KOPT-K1 (cell line): ENCODE data around the gene SMNDC1.

Source experiments
- H3K27ac ChIP-seq: fragments of 200-600 bp; sonication (generic); 2 replicates; pipeline ENCODE4 v1.5.1; 2016; ENCODE audit warnings: antibody characterized with exemption, mild to moderate bottlenecking, low read depth, low read length; ENCODE audit not compliant: poor library complexity, severe bottlenecking
- H3K36me3 ChIP-seq: fragments of 200-600 bp; sonication (generic); 2 replicates; pipeline ENCODE4 v1.5.1; 2017; ENCODE audit warnings: antibody characterized with exemption, mild to moderate bottlenecking, low read length, moderate library complexity; ENCODE audit not compliant: insufficient read depth
- H3K9me3 ChIP-seq: fragments of 200-600 bp; sonication (generic); 2 replicates; pipeline ENCODE4 v1.5.1; 2017; ENCODE audit warnings: antibody characterized with exemption, low read length, mild to moderate bottlenecking; ENCODE audit not compliant: insufficient read depth, poor library complexity, severe bottlenecking

SMNDC1 gene

DNA sequence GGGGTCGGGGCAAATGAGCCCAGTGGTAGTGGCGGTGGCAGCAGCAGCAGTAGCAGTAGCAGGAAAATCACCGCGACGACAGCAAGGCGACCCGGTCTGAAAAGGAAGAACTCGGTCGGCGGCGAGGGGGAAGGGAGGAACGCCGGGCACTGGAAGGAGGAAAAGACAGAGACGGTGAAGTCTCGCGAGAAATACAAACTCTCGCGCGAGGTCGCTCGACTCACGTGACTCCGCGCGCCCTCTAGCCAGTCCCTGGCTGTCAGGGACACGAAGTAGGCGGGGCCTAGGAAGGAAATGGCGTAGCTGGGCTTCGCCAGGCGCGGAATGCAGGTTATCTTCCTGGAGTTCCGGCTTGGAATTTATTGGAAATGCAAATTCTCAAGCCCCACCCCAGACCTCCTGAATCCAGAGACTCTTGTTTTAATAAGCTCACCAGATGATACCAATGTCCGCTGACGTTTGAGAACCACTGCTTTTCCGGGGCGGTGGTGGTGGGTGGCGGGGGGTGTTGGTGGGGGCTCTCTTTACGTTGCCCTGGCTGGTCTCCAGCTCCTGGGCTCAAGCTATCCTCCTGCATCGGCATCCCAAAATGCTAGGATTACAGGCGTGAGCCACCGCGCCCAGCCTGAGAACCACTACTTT lies at the start of gene SMNDC1:
TSS of gene SMNDC1 (minus strand) at position 141 of the 642 bp plus-strand sequence. CDS start 1,333 bp downstream, outside the sequence.
- Histone ChIP-seq H3K36me3 (peaks cover 37% of the 10 kb centered on the region), H3K9me3 (no peaks in the 10 kb centered on the region), H3K27ac (peak within 1 kb of the TSS; percentile 78)

DNA sequence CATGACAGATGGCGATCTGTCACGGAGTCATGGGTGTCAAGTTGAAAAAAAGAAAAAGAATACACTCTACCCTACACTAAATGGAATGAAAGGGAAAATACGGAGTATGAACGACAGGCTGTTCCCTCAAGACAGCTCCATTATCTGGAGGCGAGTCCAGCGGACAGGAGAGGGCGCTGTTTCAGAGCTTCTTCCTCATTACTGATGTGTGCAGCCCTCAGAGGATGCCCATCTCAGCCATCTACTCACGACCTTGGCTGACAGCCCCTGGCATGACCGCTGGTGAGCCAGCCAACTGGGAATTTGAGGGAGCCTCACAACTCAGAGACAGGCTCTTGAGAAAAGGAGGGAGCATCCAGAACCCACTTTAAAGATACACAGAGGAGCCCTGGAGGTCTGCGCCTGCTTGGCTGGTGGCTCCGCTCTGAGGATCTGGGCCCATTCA lies 49.6 kb upstream of the SMNDC1 start:
- Histone ChIP-seq H3K36me3 (no peaks in the 10 kb centered on the region), H3K9me3 (no peaks in the 10 kb centered on the region), H3K27ac (no peak overlapping the region)

DNA sequence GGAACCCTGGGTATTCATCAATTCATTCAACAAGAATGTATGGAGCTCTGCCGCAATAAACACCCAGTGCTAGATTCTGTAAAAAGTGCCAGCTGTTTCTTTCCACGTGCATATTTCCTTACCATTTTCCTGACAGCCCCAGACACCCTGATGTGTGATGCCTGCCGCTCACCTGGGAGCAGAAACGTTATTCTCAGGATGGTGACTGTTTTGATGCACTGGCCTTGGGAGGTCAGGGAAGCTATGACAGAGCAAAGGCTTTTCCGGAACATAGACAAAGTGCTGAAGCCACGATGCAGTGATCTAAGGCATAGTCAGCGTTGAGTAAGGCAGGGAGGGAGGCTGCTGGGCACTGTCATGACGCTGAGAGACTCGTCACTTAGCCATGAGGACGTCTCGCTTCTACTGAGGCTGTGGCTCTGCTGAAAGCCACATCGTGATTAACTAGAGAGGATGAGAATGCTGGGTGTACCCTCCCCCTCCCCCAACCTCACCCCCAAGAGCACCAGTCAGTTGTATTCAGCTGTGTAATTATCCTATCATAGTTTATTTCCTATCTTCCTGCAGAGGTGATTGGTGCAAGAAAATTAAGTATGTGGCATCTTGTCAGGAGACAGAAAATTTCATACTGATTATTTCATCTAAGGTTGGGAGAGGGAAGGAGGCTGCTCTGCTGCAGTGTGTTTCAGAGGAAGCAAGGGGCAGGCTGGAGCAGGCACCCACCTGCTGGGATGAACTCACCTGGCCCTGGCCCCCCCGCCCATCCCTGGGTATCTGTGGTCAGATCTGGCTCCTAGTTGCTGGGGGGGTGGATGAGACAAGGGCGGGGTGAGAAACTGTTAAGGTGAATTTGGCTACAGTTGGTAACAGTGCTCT lies 48.8 kb upstream of the SMNDC1 start:
- Histone ChIP-seq H3K9me3 (no peaks in the 10 kb centered on the region), H3K36me3 (no peaks in the 10 kb centered on the region), H3K27ac (no peak overlapping the region)

DNA sequence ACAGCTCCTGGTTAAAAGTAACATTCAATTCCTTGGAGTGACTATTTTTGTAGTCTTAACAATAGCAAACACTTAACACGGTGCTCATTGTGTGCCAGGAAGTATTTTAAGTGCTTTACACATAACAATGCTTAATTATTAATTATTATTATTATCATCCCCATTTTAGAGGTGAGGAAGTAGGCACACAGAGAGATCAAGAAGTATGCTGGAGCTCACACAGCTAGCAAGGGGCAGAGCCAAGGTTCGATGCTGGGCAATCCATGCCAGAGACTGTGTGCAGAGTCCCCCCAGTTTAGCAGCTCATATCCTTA lies 48.2 kb upstream of the SMNDC1 start:
- no peaks in the 10 kb centered on the region for H3K9me3 ChIP-seq
- H3K36me3 ChIP-seq: no peaks in the 10 kb centered on the region
- no peak overlapping the region for H3K27ac ChIP-seq

DNA sequence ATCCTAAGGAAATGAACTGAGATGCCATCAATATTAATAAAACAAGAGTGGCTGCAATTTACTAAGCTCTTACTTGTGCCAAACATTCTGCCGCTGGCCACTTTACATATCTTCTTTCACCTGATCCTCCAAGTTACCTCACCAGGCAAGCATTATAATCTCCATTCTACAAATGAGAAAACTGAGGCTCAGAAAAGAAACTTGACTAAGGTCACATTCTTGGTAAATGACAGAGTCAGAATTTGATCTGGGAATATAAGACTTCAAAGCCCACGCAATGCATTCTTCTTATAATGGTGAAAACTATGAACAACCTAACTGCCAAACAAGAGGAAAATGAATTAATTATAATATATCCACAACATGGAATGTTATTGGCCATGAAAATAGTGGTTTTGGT lies 46.1 kb upstream of the SMNDC1 start:
- no peak overlapping the region for H3K27ac ChIP-seq
- no peaks in the 10 kb centered on the region for H3K36me3 ChIP-seq
- H3K9me3 ChIP-seq: no peaks in the 10 kb centered on the region

DNA sequence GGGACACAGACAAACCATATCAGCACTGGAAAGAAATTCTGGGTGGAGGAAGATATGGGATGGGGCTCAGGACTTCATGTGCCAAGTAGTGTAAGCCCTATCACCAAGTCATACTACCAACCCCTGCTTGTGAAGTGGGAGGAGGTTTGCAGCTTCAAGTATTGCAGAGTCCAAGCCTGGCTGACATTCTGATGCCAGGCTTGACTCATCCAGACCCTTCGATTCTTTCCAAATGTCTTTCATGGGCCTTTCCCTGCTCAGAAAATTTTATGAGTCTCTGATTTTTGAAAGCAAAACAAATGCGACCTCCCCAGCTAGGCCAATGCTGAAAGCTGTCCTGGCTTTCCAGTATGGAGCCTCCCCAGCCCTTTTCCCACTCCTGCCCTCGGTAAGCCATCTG lies 45.1 kb upstream of the SMNDC1 start:
- no peak overlapping the region for H3K27ac ChIP-seq
- H3K36me3 ChIP-seq: no peaks in the 10 kb centered on the region
- H3K9me3 ChIP-seq: no peaks in the 10 kb centered on the region

DNA sequence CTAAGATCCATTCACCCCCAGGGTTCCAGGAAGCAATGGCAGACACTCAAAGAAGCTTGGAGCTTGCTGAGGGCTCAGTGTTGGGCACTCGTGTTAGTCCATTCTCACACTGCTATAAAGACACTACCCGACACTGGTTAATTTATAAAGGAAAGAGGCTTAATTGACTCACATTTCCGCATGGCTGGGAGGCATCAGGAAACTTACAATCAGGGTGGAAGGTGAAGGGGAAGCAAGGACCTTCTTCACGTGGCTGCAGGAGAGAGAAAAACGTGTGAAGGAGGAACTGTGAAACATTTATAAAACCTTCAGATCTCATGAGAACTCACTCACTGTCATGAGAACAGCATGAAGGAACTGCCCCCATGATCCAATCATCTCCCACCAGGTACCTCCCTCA lies 44.7 kb upstream of the SMNDC1 start:
- H3K27ac ChIP-seq: no peak overlapping the region
- no peaks in the 10 kb centered on the region for H3K36me3 ChIP-seq
- no peaks in the 10 kb centered on the region for H3K9me3 ChIP-seq

DNA sequence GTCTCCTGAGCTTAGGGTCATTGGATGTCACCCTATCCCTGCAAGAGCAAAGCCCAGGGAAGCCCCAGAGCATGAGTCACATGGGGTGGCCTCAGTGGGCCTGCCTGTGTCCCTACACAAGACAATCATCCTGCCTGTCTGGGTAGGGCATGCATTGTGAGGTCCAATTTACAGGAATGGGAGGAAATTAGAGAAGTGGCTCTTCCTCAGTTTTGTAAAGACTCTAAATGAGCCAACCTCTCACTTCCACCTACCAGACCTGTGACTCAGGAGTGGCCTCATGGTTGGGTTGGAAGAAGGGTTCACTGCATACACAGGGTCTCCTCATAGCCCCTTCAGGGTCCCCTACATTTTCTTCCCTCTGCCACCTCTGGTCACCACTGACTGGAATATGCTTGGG lies 43.6 kb upstream of the SMNDC1 start:
- no peaks in the 10 kb centered on the region for H3K9me3 ChIP-seq
- H3K36me3 ChIP-seq: no peaks in the 10 kb centered on the region
- H3K27ac ChIP-seq: no peak overlapping the region

DNA sequence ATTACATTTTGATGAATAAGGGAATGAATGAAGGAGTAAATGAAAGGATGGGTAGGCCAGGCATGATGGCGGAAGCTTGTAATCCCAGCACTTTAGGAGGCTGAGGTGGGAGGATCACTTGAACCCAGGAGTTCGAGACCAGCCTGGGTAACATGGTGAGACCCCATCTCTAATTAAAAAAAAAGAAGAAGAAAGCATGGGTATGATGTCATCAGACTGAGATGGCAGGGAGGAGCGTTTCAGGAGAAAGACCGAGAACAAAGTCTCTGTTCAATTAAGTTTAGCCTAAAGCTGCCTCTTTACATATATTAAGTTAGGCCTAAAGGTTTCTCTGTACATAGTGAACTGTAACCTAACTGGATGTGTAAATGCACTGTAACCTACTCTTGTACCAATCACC lies 42.2 kb upstream of the SMNDC1 start:
- Histone ChIP-seq H3K9me3 (no peaks in the 10 kb centered on the region), H3K27ac (no peak overlapping the region), H3K36me3 (no peaks in the 10 kb centered on the region)

DNA sequence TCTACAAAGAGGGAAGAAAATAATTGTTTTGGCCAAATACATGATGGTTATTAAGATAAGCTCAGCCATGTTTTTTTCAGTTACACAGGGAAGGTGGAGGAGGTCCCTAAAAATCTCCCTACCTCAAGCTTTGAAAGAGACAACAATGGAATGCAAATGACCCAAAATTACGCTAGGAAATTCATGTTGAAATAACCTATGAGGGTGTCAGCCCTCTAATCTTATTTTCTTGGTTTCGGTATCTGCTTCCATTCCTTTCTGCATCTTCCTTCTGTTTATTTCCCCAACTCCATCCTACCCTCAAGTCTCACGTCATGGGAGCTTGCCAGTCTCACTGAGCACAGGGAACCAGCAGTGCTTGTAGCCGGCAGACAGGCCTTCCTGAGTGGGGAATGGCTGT lies 40.6 kb upstream of the SMNDC1 start:
- H3K9me3 ChIP-seq: no peaks in the 10 kb centered on the region
- H3K36me3 ChIP-seq: no peaks in the 10 kb centered on the region
- H3K27ac ChIP-seq: no peak overlapping the region

DNA sequence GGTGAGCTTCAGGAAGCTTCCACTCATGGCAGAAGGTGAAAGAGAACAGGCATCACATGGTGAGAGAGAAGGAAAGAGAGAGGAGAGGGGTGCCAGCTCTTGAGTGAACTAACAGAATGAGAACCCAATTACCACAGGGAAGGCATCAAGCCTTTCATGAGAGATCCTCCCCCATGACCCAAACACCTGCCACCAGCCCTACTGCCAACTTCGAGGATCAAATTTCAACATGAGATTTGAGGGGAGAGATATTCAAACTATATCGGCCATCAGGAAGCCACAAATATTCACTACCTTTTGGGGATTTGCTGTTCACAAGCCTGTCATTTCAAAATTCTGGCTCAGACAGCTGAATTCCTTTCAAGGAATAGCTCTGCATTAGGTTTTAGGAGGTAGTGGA lies 39.9 kb upstream of the SMNDC1 start:
- Histone ChIP-seq H3K36me3 (no peaks in the 10 kb centered on the region), H3K27ac (no peak overlapping the region), H3K9me3 (no peaks in the 10 kb centered on the region)

DNA sequence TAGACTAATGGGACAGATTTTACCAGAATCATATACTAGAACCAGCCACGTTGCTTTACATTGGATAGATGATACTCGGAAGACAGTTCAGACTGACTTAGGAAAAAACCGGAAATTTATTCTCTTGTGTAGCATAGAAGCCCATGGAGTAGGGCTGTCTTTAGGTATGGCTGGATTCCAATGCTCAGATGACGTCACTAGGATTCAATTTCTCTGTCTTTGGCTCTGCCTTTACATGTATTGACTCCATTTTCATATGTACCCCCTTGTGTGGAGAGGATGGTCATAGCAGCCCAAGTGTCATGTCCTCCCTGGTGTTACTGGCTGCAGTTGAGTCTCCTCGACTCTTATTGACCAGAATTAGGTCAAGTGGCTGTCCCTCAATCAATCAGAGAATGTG lies 39.2 kb upstream of the SMNDC1 start:
- Histone ChIP-seq H3K27ac (no peak overlapping the region), H3K9me3 (no peaks in the 10 kb centered on the region), H3K36me3 (no peaks in the 10 kb centered on the region)

DNA sequence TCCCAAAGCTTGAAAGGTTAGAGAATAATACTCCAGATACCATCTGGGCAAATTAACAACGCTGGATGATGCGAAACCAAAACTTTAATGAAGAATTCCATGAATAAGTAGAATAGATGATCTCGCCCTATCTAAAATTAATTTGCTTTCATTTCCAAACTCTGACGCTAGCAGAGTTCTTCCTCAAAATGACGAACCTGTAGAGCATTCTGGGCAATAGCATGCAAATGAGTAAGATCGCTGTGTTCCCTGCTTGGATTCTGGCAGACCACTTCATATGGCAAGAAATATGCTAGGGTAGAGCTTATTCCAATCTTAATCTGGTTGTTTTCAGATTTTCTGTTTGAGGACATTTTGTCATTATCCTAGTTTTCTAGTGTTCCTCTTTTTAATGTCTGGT lies 36.1 kb upstream of the SMNDC1 start:
- Histone ChIP-seq H3K27ac (no peak overlapping the region), H3K9me3 (no peaks in the 10 kb centered on the region), H3K36me3 (no peaks in the 10 kb centered on the region)

DNA sequence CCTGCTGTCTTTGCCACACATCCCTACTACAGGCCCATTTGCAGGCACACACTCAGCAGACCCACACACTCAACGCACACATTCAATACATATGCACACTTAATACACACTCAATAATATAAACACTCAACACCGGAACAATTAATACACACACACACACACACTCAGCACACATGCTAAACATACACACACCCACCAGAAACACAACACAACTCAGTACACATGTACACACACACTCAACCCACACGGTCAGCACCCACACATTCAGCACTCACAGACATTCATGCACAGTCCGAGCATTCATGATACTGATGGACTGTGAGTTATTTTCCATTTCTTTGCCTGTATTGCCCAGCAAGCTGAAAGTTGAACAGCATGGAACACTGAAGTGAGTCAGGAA lies 35.4 kb upstream of the SMNDC1 start:
- no peaks in the 10 kb centered on the region for H3K9me3 ChIP-seq
- no peaks in the 10 kb centered on the region for H3K36me3 ChIP-seq
- no peak overlapping the region for H3K27ac ChIP-seq

DNA sequence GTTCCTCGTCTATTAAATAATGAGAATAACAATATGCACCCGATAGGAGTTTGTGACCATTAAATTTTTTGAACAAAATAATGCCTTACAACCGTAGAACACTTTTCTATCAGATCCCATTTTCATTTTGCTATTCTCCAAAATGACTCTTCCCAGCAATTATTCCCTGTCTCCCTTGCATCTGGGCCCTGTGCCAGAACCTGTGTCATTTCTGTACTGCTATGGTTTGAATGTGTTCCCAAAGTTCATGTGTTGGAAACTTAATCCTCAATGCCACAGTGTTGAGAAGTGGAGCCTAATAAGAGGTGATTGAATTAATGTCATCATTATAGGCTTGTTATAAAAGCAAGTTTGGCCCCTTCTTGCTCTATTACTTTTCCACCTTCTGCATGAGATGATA lies 33.2 kb upstream of the SMNDC1 start:
- Histone ChIP-seq H3K27ac (no peak overlapping the region), H3K36me3 (no peaks in the 10 kb centered on the region)

DNA sequence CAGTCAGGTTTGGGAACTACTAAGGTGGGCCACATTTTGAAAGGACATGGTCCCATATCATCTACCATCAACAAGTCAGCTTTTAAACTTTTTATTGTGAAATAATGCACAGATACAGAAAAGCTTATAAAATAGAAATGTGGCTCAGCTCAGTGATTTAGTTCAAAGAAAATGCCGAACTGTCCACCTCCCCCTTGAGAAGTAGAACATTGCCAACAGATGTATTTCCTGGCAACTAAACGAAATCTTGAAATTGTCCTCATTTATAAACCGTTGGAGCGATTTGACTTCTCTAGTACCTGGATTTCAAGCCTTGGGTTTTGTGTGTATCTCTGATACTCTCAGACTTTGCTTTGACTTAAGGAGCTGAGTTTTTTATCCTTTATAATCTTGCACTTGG lies 32.7 kb upstream of the SMNDC1 start:
- Histone ChIP-seq H3K9me3 (no peaks in the 10 kb centered on the region), H3K27ac (no peak overlapping the region), H3K36me3 (no peaks in the 10 kb centered on the region)

More for the DNA sequence above, 33.2 kb upstream of the SMNDC1 start:
- no peaks in the 10 kb centered on the region for H3K9me3 ChIP-seq
